ENCODE measurements around the gene PAM.

DNA sequence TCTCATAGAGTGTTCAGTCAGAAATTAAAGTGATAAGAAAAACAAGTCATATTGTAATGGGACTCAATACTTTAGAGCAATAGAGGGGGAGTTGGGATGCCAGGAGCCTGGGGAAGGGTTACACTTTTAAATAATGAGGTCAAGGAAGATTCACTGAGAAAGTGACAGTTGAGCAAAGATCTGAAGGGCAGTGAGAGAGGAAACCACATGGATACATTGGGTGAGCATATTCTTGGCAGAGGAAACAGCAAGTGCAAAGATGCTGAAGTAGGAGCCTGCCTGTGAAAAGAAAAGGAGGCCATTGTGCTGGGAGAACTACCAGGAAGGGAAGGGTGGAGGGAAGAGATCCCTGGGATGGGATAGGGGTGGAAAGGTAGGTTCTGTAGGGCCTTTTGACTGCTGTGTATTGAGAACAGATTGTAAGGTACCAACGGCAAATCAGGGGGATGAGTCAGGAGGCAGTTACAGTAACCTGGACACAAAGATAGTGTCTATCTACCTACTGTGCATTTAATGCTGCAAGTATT, 79.4 kb downstream of the PAM start:
- TF ChIP-seq POLR2A (IDR thresholded peaks at IDR 0.05): no peak
- TF ChIP-seq, protein P1, sequence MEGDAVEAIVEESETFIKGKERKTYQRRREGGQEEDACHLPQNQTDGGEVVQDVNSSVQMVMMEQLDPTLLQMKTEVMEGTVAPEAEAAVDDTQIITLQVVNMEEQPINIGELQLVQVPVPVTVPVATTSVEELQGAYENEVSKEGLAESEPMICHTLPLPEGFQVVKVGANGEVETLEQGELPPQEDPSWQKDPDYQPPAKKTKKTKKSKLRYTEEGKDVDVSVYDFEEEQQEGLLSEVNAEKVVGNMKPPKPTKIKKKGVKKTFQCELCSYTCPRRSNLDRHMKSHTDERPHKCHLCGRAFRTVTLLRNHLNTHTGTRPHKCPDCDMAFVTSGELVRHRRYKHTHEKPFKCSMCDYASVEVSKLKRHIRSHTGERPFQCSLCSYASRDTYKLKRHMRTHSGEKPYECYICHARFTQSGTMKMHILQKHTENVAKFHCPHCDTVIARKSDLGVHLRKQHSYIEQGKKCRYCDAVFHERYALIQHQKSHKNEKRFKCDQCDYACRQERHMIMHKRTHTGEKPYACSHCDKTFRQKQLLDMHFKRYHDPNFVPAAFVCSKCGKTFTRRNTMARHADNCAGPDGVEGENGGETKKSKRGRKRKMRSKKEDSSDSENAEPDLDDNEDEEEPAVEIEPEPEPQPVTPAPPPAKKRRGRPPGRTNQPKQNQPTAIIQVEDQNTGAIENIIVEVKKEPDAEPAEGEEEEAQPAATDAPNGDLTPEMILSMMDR (IDR thresholded peaks at IDR 0.05): no peak
